GM20000 (cell line): ENCODE measurements around the gene HS6ST2.

Experiments used
- DNase-seq: peaks from one replicate; pipeline ENCODE4 v3.0.0; 2012; ENCODE audit warnings: low spot score
- CTCF ChIP-seq: IDR thresholded peaks from 2 replicates; pipeline ENCODE4 v1.5.1; 2012; ENCODE audit warnings: mild to moderate bottlenecking, control low read depth; ENCODE audit errors: extremely low read depth, missing control alignments

Gene HS6ST2

GRCh38 chrX:132769609-132770008 is 188.8 kb downstream of the HS6ST2 start:
- DNase-seq = no peak

DNA sequence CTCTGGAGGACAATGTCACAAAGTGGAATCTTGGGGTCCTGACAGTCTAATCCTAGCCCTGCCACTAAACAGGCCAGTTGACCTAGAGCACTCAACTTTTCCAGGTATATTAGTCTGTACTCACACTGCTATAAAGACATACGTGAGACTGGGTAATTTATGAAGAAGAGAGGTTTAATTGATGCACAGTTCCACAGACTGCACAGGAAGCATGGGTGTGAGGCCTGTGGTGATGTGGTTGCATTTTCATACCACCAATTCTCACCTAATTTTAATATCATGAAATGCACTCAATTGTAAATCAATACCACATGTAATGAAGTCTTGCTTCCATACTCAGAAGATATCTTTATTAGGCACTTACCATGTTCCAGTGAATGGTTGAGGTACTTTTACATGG is 192.0 kb downstream of the HS6ST2 start:
- no peak for TF ChIP-seq CTCF
- no peak for DNase-seq

More at GRCh38 chrX:132769609-132770008, 188.8 kb downstream of the HS6ST2 start:
- no peak for TF ChIP-seq CTCF

DNA sequence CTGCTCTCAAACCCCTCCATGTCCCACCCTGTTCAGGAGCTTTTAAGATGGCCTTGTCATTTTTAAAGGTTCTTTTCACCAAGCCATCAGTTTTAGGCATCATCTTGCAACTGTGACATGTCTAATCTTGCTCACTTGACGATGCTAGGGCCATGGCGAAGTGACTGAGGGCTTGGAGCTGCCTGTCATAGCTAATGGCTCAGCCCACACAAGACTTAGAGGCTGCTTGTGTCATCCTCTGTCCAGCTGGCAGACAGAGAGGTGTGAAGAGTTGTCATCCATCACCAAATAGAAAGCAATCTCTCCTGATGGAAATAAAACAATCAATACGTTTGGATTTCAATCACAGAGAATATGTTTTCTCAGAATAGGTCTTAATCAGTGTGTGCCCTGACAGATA is 194.9 kb downstream of the HS6ST2 start:
- no peak for DNase-seq
- no peak for TF ChIP-seq CTCF

DNA sequence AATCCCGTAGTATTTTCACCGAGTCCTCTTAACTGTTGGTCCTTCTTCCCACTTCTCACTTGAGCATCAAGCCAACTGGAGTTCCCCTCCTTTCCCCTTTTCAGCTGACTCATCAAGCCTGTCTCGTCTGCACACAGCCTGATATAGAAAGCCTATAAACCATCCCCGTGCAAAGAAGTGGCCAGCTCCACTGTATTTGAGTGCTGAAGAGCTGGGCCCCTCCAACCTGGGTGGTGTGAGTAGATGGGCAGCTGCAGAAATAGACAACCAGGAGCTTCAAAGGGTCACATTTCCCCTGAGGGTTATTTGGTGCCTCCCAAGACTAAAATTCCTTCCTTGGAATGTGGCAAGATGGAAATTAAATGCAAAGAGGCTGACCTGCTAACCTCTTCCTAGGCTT is 199.7 kb downstream of the HS6ST2 start:
- DNase-seq = no peak
- no peak for TF ChIP-seq CTCF

- TF ChIP-seq CTCF = no peak
- no peak for DNase-seq
Observed at GRCh38 chrX:132757066-132757623, 201.3 kb downstream of the HS6ST2 start.

DNA sequence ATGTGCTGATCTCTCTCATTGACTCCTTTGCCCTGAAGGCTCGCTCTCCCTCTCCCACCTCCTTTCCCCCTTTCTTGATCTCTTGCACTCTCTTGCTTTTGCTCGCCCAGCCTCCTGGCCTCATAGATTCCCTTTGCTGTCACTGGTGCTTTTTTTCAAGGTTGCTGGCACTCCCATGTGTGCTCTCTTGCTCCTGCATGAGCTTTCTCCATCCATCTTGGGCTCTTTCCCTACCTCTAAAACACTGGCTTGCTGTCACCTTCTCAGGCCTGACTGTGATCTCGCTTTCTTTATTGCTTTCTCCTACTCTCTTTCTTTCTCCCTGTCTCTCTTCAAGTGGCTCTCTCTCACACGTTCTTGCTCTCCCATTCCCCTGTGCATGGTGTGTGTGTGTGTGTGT is 202.0 kb downstream of the HS6ST2 start:
- no peak for TF ChIP-seq CTCF
- no peak for DNase-seq

DNA sequence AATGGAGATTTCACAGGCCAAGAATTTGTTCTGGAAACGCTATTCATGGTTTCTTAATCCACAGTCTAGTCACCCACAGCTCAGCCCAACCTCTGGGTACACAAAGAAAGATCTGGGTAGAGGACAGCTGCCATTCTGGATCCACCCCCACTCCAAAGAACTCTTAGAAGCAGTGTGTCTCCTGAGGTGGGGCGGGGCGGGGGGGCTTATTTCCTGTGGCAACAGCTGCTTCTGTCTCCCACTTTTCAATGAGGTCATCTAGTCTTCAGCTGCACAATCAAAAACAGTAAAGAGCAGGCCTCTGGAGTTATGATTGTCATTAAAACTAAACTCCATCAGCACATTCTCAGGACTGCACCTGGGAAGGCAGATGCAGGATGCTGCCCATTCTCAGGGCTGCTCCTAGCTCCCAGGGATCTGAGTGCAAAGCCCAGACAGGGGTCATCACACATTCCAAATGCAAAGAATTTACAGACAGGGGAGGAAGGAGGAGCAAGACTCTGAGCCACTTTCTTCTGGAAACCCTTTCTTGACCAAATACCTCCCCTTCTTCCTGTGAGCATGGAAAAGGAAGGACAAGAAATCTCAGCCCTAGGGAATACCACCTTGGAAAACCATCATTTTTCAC is 207.3 kb downstream of the HS6ST2 start:
- no peak for TF ChIP-seq CTCF
- DNase-seq = no peak
